Activated CD4-positive, alpha-beta T cell treated with anti-CD3 and anti-CD28 coated beads, Interleukin-2, amount 50 U/mL, for 48 hours (primary cell): ENCODE measurements around the gene FER.
"Not testable (repeated sequence)": the region's sequence is repeated elsewhere in the genome, so short reads cannot be mapped to it uniquely, and the experiment has no call there.

ENCODE experiments used
- DNase-seq, 2 experiments: peaks; one replicate each; pipeline ENCODE4 v3.0.0-alpha.2; 2020

The FER gene

GRCh38 chr5:108989761-108990392, 242.2 kb downstream of the FER start:
- DNase-seq = no peak

DNA sequence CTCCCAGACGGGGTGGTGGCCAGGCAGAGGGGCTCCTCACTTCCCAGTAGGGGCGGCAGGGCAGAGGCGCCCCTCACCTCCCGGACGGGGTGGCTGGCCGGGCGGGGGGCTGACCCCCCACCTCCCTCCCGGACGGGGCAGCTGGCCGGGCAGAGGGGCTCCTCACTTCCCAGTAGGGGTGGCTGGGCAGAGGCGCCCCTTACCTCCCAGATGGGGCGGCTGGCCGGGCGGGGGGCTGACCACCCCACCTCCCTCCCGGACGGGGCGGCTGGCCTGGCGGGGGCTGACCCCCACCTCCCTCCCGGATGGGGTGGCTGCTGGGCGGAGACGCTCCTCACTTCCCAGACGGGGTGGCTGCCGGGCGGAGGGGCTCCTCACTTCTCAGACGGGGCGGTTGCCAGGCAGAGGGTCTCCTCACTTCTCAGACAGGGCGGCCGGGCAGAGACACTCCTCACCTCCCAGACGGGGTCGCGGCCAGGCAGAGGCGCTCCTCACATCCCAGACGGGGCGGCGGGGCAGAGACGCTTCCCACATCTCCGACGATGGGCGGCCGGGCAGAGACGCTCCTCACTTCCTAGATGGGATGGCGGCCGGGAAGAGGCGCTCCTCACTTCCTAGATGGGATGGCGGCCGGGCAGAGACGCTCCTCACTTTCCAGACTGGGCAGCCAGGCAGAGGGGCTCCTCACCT, 244.8 kb downstream of the FER start:
- DNase-seq = not testable (repeated sequence)

DNA sequence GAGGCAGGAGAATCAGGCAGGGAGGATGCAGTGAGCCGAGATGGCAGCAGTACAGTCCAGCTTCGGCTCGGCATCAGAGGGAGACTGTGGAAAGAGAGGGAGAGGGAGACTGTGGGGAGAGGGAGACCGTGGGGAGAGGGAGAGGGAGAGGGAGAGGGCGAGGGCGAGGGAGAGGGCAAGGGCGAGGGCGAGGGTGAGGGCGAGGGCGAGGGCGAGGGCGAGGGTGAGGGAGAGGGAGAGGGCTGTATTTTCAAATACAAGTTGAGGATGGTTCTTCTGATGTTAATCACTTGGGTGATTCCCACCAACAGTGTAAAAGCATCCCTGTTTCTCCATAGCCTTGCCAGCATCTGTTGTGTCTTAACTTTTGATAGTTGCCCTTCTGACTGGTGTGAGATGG, 245.7 kb downstream of the FER start:
- DNase-seq = not testable (repeated sequence)

DNA sequence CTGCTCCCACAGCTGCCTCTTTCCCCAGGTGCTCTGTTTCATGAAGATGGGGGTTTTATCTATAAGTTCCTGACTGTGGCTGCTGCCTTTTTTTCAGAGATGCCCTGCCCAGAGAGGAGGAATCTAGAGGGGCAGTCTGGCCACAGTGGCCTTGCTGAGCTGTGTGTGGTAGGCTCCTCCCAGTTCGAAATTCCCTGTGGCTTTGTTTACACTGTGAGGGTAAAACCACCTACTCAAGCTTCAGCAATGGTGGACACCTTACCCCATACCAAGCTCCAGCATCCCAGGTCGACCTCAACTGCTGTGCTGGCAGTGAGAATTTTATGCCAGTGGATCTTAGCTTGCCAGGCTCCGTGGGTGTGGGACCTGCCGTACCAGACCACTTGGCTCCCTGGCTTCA, 250.0 kb downstream of the FER start:
- no peak for DNase-seq

DNA sequence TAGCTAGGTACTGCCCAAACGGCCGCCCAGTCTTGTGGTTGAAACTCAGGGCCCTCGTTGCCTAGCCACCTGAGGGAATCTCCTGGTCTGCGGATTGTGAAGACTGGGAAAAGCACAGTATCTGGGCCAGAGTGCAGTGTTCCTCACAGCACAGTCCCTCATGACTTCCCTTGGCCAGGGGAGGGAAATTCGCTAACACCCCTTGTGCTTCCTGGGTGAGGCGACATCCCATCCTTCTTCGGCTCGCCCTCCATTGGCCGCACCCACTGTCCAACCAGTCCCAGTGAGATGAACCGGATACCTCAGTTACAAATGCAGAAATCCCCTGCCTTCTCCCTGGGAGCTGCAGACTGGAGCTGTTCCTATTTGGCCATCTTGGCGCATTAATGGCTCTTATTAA, 250.5 kb downstream of the FER start:
- no peak for DNase-seq

DNA sequence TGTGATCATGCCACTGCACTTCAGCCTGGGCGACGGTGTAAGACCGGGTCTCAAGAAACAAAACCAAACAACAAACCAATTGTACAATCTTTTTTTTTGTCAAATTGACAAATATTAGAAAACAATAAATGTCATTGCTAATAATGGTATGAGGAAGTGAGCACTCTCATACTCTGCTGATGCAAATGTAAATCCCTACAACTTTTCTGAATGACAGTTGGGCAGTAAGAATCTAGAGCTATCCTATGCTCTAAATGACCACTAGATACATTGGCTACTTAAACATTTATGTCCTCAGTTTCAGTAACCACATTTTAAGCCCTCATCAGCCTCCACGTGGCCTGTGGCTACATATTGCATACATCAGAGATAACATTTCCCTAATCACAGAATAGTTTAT, 256.2 kb downstream of the FER start:
- no peak for DNase-seq

GRCh38 chr5:109005297-109006009, 257.8 kb downstream of the FER start:
- no peak for DNase-seq

- no peak for DNase-seq
Observed at GRCh38 chr5:109006129-109006528, 258.4 kb downstream of the FER start.

DNA sequence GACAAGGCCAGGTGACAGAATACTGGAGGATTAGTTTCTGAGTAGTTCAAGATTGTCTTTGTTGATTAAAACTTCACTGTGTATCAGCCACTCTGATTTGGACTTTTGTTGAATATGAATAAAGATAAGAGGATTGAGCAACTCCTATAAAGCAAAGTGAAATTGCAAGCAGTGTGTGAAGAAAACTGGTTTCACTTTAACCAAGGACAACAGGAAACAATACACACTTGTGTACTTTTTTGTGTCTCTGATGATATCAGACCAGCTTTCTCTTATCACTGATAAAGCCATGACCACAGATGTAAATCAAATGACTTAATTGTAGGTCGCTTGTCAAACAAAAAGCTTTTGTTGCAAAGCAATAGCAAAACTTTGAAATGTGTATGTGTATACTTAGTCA, 268.6 kb downstream of the FER start:
- DNase-seq = no peak

GRCh38 chr5:109022056-109022455, 274.4 kb downstream of the FER start:
- DNase-seq = no peak

DNA sequence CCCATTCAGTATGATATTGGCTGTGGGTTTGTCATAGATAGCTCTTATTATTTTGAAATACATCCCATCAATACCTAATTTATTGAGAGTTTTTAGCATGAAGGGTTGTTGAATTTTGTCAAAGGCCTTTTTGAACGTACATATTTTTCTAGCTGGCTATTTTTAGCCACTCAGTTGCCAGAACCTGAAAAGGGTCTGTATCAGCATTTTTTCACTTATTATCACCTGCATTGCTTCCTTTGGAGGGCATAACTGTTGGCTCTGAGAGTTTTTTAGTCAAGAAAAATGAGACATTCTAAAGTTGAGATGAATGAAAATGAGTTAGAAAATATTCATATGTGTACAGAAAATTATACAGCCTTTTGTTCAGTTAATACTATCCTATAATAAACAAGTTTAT, 278.0 kb downstream of the FER start:
- DNase-seq = not testable (repeated sequence)

DNA sequence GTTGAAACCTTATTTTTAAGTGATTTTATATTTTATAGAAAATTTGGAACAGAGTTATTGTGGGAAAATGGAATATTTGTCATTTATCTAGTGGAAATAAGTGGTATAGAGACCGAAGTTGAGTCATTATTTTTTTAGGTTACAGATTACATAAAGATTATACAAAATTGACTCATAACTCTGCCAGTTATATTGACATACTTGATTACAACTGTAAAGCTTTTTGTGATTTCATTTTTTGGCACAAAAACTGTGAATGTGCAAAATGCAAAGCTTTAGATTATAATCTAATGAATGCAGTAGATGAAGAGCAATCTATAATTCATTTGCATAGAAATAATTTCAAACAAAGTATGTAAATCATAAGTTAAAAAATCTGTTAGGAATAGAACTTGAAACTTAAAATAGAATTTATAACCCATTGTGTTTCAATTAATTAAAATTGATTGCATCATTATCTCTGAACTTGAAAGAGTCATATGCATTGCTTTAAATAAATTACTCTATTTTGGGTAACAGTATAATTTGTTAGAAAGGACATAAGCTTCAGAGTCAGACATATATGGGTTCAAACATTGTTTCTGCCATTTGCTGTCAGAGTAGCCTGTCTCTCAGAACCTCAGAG, 280.4 kb downstream of the FER start:
- no peak for DNase-seq

- DNase-seq = no peak
Observed at GRCh38 chr5:109028608-109029299, 281.1 kb downstream of the FER start.

DNA sequence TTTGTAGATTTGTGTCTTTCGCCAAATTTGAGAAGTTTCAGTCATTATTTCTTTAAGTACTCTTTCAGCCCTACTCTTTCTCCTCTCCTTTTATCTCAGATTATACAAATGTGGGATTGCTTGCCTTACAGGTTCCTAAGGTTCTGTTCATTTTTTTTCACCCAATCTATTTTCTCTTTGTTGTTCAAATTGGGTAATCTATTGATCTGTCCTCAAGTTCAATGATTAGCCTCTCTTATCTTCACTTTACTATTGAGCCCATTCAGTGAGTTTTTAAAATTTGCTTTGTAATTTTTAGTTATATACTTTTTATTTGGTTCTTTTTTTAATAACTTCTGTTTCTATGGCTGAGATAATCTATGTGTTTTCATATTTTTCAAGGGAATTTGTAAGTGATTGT, 282.1 kb downstream of the FER start:
- no peak for DNase-seq

DNA sequence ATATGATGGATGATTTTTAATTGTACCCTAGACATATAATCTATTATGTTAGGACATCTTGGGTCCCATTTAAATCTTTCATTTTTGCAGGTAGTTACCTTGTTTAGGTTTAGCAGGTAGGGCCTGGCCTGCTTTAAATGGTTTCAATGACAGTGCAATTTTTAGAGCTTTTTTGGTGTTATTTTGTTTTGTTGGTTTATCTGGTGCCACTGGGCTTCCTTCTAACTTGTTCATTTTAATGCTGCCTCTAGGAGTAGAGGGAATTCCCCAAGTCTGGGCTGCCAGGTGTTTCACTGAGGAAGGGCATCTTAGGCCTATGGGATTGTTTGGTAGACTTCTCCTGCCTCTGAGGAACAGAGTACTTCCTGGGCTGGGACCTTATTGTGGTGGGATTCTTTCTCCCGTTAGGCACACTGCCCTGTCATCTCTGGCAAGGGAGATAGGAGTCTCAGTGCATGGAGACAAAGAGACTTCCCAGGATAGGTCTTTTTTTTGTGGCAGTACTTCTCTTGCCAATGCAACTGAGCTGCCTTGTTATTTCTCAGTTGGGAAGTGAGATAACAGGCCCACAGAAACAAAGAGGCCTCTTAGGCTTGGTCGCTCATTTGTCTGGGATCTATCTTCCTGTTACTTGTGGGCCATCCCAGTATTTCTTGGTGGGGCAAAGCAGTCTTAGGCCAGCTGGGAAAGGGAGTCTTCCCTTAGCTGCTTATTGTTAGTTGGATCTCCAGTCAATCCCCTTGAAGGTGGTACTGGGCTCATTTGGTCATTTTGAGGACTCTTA, 282.9 kb downstream of the FER start:
- no peak for DNase-seq

DNA sequence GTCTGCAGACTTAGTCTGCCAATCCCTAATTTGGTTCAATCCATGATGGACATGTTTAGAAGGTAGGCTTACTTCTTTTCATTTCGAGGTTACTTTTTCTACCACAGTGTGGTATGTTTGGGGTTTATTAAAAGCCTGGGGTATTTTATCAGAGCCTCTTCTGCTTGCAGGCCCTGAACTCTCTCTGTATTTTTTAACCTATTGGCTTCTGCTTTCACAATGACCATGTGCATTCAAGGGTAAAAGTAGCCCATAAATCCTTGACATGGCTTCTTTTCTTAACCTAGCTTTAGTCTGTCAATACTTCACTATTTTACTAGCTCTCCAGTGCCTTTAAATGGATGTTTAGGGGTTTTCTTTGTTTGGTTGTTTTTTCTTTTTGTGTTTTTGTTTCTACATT, 286.6 kb downstream of the FER start:
- no peak for DNase-seq

DNA sequence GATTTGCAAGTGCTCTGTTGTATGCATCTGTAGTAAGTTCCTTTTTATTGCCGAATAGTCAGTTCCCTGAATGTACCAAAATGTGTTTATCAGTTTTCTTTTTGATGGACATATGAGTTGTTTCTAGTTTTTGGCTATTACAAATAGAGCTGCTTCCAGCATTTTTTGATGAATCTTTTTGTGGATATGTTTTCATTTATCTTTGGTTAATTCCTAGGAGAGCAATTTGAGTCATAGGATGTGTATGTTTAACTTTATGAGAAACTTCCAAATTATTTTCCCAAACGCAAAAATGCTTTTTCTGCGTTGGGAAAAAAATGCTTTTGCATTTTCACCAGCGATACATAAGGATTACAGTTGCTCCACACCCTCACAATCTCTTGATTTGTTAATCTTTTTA, 287.7 kb downstream of the FER start:
- no peak for DNase-seq

- no peak for DNase-seq
Observed at GRCh38 chr5:109038209-109038840, 290.6 kb downstream of the FER start.

DNA sequence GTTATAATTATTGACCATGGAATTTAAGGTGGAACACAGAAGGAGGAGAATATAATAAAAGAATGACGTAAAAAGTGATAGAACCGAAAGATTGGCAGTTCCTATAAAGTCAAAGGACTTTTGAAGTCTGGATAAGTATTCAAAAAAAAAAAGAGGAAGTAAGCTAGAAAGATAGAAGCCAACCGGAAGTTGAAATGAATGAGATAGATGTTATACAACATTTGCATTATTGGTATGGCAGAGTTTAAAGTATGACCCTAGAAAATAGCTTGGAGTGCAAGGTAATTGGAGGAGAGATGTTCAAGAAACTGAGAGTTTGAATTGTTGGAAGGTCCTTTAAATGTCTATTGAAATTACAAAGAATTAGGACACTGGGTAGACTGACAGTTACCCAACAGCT, 293.6 kb downstream of the FER start:
- no peak for DNase-seq

GRCh38 chr5:109045710-109046109, 298.0 kb downstream of the FER start:
- DNase-seq = no peak

DNA sequence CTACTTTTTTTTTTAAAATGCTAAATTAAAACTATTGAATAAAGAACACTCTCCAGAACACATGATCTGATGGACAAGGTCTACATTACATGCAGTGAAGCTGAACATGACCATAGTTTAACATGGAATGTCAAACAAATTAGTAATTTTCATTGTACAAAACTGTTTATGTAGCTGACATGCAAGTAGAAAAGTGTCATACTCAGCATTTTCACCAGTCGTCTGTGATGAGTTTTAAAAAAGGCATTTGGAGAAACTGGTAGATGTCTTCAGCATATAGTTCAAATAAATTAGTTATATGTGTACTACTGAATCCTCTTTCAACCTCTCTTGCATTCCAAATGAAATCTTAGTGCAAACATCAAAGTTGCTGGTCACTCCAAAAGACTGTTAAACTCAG, 301.9 kb downstream of the FER start:
- DNase-seq = no peak

DNA sequence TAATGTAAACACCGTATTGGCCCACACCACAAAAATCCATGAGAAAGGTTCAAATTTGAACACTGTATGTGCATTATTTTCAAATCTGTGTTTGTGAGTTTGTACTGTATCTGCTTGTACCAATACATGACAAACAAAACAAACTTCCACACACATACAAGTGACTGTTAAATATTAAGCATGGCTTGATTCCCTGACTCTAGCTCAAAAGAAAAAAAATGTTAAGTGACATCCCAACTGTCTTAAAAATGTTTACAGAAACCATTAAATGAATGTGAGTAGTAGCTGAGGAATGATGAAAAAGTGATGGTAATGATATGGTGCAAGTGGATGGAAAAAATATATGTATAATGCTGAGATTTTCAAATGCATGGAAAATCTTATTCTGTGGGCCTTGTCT, 302.6 kb downstream of the FER start:
- DNase-seq = not testable (repeated sequence)
